Measurements from ENCODE around the gene ACIN1.

GRCh38 chr14:23112359-23113178, 17.6 kb upstream of the ACIN1 start:
- TF ChIP-seq POLR2A (IDR thresholded peaks at IDR 0.05; ENCODE audit: low read depth, low read length), result no peak
- TF ChIP-seq TAF1 (IDR thresholded peaks at IDR 0.05; ENCODE audit: borderline replicate concordance, low read depth, low read length), result no peak
- no peak for TF ChIP-seq POLR2AphosphoS5 (IDR thresholded peaks at IDR 0.05; ENCODE audit: low read depth, low read length)

Measured in GM12892 (cell line).